Hematopoietic multipotent progenitor cell (in vitro differentiated cells): ENCODE data around the gene FAM181A. TPM values are rescaled to one million over a fixed set of nuclear protein-coding genes. Genes with fewer than 3 reads are reported as not detected.

Source experiments
- DNase-seq, 3 donors: peaks; one replicate each; pipeline ENCODE4 v3.0.0-alpha.2; 2011 to 2015; ENCODE audit warnings: low read depth in 2 of 3, low spot score in 2 of 3
- total RNA-seq: library from RNA; depleted of rRNA; stranded (reverse); fragments of >200 nt; gene quantifications from one replicate; pipeline ENCODE4 v1.2.3, GENCODE V29; 2012

FAM181A gene
- total RNA-seq, 1 donor = not detected

DNA sequence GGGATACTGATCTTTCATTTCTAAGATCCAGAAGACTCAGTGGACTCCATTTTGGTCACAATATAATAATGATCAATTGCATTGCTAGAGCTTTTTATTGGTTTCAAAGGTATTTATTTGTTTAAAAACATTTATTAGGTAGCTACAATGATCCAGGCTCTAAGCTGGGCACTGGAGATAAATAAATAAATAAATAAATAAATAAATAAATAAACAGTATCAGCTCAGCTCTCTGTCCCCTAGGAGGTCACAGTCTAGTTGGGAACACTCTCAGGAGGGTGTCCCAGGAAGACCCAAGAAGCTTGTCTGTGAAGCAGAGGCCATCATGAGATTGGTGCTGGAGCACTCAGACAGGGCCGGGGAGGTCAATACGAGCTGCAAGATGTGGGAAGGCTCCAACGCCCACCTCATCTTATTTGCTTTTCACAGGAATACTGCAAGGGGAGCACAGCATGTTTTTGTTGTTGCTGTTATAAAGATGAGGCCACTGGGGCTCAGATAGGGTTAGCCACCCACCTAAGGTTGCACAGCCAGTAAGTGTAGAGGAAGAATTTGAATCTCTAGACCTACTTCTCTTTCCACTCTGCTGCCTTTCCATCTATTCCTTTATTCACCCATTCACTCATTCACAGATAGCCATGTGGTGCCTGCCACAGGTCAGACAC lies 33.8 kb downstream of the FAM181A start:
- DNase-seq = no peak

DNA sequence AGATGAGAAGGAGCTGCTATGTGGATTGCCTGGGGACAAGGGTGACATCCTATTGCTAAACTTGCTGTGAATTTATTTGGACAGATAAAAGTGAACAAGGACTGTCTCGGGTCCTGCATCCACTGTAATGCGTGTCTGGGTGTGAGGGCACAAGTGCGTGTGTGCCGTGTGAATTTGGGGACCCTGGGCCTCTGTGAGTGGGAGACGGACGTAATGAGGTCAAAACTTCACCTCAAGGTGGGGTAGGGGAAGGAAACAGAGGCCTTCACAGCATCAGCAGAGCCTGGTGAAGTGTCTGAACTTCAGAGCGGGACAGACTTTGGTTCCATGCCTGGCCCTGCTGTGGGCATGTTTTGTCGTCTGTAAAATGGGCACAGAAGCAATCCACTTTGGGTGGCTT lies 34.5 kb downstream of the FAM181A start:
- no peak for DNase-seq

DNA sequence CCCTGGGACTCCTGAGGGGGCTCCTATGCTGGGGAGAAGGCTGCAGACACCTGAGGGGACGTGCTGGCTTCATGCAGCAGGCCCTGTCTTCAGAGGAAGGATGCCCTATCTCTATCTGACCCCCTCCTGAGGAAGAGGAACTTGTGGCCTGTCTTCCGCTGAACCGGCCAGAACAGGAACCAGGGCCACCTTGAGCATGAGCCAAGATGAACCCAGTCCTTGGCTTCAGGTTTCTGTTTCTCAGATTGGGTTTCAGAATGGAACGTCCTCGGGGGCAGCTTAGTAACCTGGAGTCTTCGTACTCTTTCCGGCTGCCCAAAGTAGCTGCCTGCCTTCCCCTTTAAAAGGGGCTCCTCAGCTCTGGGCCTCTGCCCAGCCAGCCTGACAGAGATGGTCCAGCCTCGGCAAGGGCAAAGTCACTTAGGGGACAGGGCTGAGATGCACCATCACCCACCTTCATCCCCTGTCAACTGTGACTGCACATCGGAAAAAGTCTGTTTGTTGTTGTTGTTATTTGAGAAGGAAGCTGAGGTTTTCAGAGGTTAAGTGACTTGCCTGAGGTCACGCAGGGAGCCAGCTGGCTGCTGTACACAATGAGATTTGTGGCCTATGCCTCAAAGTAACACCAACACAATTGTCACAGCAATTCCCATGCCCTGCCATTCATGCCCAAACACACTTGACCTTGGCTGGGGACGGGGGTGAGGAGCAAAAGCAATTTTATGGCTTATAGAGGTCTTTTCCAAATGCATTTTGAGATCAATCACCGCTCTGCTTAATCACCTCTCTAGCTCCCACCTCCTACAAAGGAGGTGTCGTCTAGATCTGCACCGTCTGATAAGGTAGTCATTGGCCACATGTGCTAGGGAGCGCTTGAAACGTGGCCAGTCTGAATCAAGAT lies 35.8 kb downstream of the FAM181A start:
- peak in 2 of 3 donors; percentile 72 to 78 for DNase-seq

DNA sequence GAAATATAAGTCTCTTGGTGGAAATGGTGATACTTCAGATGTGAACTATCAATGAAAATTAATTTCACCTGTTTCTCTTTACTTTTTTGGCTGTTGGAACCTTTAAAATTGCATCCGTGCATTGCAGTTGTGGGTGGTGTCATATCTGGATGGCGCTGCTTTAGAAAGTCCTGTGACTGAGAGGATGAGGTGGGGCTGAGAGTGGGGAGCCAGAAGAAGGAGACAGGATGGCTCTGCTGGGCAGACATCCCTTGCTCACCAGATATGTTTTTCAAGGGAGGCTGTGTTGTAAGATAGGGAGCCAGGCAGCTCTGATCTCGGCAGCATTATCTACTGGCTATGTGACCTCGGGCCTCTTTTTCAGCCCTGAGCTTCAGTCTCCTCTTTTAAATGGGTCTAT lies 36.5 kb downstream of the FAM181A start:
- DNase-seq = no peak

DNA sequence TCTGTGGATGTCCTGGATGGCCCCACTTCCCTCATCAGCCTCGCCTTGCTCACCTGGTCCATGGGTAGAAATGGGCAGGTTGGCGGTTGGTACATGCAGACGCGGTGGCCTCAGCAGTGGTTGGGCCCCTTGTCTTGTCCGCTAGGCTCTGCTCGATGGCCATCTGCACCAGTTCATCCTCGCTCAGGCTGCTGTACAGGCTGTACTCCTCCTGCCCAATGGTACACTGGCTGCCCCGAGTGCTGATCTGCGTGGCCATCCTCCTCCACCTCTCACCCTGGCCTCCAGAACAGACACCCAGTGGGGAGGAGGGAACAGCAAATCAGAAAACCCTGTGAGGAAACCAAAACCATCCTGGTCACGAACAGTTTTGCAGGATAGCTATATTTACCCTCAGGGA lies 37.1 kb downstream of the FAM181A start:
- no peak for DNase-seq

DNA sequence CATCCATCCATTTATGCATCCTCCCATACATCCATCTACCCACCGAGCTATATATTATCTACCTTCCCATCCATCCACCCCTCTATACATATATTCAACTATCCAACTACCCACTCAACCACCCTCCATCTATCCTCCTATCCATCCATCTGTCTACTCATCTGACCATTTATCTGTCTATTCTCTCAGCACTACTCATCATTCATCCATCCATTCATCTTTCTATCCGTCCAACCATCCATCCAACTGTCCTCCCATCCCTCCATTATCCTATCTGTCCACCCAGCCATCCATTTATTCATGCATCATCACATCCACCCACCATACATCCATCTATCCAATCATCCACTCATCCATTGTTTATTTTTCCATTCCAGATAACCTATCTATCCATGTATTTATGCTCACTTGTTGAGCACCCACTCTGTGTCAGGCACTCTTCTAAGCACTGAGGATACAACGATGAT lies 37.7 kb downstream of the FAM181A start:
- no peak for DNase-seq

DNA sequence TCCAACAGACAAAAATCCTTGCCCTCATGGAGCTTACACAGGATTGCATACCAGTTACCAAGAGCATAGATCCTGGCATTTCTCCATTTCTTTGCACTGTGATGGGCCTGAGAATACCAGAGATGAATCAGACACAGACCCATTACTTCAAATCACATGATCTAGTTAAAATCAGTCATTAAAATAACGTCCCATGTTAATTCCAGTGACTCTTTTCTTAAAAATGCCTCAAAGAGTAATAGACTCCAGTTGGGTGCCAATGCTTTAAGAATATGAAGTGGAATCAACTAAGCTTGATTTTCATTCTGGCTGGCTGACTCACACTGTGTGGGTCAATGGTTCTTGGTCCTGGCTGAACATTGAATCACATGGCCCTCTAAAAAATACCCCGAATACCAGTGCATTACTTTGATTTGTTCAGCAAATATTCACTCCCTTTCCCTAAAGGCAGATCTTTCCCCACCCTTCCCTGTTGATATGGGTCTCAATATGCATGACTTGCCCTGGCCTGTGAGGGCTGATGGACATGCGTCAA lies 38.2 kb downstream of the FAM181A start:
- DNase-seq = no peak

DNA sequence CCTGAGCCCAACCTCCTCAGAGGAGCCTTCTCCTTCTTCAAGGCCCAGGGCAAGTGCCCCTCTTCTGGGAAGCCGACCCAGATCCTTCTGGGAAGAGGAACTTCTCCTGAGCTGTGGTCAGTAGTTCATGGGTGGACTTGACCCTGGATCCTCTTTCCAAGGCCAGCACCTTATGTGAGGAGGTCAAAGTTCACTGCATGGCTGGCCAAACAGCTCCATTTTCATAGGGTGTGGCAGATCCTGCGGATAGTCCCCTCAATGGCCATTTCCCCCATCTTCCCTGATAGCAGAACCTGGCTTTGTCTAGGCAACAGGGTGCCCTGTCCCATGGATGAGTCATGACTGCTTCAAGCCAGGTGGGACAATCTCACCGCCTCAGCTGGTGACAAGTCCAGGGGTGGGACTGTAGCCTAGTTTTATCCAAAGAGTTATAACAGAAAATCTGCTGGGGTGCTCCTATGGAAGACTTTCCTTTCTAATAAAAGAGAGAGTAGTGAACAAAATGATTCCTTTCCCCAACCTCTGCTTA lies 38.9 kb downstream of the FAM181A start:
- no peak for DNase-seq

DNA sequence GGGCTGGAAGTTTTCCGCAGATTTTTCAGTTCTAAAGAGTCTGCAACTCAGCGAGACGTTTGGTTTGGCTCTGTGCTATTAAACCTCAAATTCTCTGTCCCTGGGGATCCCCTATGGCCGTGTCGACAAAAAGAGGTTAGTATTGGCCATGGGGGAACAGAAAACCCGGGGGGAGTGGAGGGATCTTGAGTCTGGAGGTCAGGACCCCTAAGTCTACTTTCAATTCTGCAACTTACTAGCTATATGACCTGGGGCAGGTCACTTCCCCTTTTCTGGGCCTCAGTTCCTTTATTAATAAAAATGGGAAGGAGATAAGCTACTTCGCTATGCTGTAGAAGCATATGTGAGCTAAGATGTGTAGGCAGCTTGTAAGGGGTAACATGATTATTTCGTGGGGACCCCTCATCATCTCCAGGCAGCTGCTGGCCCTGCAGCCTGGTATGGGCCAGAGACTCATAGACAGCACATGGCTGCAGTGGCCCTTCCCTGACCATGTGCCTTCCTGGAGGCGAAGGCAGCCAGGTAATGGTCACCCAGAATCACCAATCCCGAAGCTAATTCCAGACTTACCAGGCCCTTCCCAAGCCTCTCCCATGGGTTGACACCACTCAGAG lies 40.6 kb downstream of the FAM181A start:
- peak in 2 of 3 donors; percentile 56 to 73 for DNase-seq

DNA sequence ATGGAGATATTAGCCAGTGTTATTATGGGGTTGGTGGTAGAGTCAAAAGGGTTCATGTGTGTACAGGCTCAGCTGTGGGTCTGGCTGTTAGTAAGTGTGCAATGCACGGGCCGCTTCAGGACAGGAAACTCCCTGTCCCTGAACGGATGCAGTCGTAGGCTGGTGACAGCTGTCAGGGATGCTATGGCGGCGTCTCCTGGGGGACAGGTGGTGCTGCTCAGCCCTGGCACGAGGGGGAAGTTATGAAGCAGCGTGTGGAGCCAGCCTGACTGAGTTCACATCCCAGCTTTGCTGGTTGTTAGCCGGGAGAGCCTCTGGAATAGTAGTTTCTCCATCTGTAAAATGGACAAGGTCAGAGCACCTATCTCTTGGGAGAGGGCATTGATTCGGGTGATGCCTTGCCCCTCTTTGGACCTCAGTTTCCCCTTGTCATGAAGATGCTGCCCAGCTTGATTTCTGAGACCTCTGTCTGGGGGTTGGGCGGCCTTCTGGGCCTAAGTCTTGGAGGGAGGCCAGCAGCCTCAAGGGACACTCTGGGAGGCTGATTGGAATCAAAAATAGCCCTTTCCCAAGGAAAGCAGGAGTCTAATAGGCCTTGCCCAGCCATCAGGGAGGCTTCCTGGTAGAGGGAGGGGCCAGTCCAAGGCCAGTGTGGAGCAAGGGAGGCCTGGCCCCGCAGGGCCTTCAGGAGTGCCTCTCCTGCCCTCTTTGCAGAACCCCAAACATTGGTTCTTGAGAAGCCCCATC lies 42.1 kb downstream of the FAM181A start:
- peak in 2 of 3 donors; percentile 56 to 72 for DNase-seq

DNA sequence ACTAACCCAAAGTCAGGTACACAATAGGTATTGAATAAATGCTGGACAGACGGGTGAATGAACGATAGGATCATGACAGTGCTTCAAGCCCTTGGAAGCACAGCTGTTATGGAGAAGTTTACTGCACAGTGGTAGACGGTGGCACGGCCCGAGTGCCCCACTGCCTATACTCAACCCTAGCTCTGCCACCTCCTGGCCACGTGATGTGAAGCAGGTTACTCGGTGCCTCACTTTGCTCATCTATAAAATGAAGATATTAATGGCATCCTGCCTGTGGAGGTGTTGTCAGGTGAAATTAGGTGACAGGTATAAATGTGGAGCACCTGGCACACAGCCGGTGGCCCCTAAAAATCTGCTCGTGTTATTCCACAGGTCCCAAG lies 43.4 kb downstream of the FAM181A start:
- DNase-seq = peak in 2 of 3 donors; percentile 63 to 71

DNA sequence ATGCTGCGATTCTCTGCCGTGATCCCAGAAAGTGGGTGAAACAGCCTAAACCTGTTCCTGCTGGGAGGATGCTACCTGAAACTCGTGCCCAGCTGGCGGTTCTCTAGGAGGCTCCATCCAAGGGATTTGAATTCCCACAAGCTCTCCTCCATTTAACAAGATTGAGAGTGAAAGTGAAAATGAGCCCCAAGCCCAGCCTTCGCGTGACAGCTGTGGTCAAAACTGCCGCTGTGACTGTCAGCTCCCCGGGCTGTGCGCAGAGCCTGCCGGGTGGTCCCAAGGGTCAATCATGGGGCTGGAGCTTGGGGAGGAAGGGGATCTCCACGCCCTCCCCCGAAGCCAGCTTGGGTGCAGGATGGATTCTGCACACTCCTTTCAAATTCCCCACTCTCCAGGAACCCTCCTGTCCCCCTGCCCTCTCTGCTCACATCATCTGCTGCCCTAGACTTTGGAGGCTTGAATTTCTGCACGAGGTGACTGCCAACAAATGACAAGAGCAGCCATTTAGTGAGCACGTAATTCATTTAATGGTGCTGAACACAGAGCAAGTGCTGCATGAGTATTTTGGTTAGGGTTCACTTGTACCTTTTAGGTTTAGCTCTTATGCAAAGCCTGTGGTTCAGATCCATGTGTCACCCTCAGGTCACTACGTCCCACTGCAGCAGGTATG lies 44.0 kb downstream of the FAM181A start:
- peak in 2 of 3 donors; percentile 61 to 69 for DNase-seq

DNA sequence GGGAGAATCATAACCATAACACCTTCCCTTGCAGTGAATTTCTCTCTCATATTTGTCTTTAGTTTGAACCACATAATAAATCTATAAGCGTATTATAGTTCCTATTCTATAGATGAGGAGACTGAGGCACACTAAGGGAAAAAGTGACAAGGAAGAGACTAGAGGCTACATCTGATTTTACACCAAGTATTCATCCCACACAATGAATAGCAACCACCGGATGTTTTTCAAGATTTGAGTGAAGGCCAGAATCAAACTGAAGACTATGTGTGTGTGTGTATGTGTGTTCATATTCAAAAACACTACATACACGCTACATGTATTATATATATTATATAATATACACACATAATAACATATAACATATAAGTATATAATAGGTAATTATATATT lies 44.5 kb downstream of the FAM181A start:
- no peak for DNase-seq

DNA sequence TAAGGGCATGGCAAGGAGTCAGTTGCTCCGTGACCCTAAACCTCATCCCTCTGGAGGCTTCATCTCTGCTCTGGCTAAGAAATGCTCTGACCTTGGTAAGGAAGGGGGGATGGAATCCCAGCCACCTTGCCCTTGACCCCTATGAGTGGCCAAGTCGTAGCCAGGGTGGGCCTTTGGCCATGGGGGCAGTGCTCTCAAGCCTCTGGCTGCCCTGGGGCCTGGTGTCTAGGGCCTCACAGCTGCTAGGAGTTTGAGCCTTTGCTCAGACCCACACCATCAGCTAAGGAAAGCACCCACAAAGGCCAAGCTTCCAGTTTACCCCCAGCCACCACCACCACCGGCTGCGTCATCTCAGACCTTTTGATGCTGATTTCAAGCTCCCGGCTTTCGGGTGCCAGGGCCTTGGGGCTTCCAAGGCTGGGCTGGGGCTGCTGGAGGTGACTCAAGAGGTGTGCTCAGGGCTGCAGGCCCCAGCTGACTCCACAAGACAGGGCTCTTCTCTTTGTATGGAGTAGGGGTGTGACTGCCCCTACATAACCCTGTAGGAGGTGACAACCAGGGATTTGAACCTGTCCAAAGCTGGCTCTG lies 45.6 kb downstream of the FAM181A start:
- DNase-seq = no peak

DNA sequence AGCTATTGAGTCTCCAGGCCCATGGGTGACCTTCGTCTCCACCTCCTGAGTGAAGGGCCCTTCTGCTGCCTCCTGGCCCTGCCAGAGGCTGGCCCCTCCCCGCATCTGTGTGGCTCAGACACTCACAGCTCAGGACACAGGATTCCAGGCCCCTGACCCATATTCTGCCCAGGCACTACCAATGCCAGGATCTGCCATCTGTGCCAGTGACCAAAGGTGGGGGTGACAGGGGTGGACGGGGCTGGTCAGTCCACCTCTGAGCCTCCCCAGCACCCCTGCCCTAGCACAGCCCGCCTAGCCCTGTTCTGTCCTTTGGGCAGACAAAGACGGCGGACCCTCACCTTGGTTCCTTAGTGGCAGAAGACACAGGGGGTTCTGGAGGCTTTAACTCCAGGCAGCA lies 46.5 kb downstream of the FAM181A start:
- no peak for DNase-seq

DNA sequence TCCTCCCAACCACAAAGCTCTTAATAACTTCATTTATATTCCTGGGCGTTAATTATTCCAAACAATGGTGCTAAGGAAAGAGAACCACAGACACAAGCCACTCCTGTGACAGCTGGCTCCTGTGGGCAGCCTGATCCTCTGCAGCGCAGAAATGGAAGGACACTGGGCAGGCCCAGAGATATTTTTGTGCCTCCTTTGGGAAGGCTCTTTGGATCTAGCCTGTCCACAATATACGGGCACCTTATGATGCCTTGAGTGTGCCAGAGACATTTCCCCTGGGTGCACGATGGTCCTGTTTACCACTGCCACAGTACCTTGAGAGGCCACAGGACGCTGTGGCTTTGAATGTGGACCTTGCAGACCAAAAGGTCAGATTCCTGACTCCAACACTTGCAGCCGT lies 47.2 kb downstream of the FAM181A start:
- no peak for DNase-seq

DNA sequence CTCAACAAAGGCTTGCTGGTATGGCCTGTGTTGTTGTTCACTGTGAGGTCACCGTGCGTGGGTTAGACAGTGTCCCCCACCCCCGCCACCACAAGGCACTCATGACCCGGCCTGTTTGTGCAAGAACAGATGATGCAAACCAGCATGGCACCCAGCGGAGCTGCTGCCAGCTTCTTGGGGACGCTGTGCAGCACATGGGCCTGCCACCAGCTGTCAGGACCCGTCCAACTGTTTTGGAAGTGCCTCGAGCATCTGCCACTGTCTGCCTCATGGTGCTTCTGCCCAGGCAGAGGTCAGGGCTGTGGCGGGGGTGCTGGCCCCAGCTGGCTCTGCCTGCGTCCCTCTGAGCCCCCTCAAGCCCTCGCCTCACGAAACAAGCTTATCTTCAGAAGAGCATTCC lies 47.7 kb downstream of the FAM181A start:
- no peak for DNase-seq

DNA sequence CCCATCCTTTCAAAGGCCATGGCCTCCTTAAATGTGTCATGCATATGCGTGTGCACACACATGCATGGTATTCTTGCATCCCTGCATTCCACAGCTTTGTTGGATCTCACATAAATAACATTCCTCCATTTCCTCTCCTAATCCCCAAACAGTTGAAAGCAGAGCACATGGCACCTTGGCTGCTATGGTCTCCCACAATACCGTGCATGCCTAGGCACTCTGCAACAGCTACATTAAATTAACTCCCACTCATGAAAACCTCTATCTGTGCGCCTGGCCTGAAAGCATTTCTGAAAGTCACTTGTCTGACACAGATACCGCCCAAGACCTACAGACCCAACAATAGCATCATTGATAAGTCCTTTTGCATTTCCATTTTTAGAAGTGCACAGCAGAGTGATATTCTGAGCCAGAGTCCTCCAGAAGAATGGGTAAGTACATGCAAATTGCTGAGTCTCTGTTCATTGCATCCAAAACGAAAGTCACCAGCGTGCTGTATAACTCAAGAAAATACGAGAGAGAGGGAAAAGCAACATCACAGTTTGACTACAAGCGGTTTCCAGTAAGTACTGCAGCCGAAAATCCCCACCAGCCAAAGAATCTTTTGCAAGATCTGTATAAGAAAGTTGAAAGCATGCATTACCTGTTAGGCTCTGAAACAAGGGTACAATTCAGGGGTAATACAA lies 48.8 kb downstream of the FAM181A start:
- no peak for DNase-seq
